MM.1S (cell line): ENCODE results near the gene PTGDS.

Source experiments
- DNase-seq: peaks from one replicate; pipeline ENCODE4 v3.0.0-alpha.2; 2015
- H2AFZ ChIP-seq: fragments of 300-600 bp; sonication (generic); 2 replicates; pipeline ENCODE4 v1.6.0; 2016; ENCODE audit warnings: antibody characterized with exemption, low read length
- H3F3A ChIP-seq: fragments of 300-600 bp; sonication (generic); 2 replicates; pipeline ENCODE4 v1.6.1; 2016; ENCODE audit warnings: mild to moderate bottlenecking, antibody characterized with exemption, low read length, moderate library complexity, mixed read lengths; ENCODE audit not compliant: insufficient read depth
- H3K27ac ChIP-seq: fragments of 300-600 bp; sonication (generic); 2 replicates; pipeline ENCODE4 v1.5.1; 2016; ENCODE audit warnings: mild to moderate bottlenecking, low read length
- H3K27me3 ChIP-seq: fragments of 300-600 bp; sonication (generic); replicated peaks from 2 replicates; pipeline ENCODE4 v1.6.0; 2016; ENCODE audit warnings: low read length; ENCODE audit not compliant: insufficient read depth
- H3K36me3 ChIP-seq: fragments of 300-600 bp; sonication (generic); replicated peaks from 2 replicates; pipeline ENCODE4 v1.6.1; 2016; ENCODE audit warnings: mild to moderate bottlenecking, low read length, mixed read lengths; ENCODE audit not compliant: insufficient read depth
- H3K4me1 ChIP-seq: fragments of 300-600 bp; sonication (generic); 2 replicates; pipeline ENCODE4 v1.6.1; 2016; ENCODE audit warnings: low read length, mixed read lengths
- H3K4me2 ChIP-seq: fragments of 300-600 bp; sonication (generic); 2 replicates; pipeline ENCODE4 v1.6.0; 2016; ENCODE audit warnings: low read depth, low read length
- H3K4me3 ChIP-seq: fragments of 300-600 bp; sonication (generic); 2 replicates; pipeline ENCODE4 v1.5.1; 2016; ENCODE audit warnings: low read length, mixed read lengths
- H3K79me2 ChIP-seq: fragments of 300-600 bp; sonication (generic); 2 replicates; pipeline ENCODE4 v1.6.1; 2016; ENCODE audit warnings: mixed run types, low read length, mixed read lengths
- H3K9ac ChIP-seq: fragments of 300-600 bp; sonication (generic); 2 replicates; pipeline ENCODE4 v1.6.1; 2016; ENCODE audit warnings: low read length, mixed read lengths
- H3K9me2 ChIP-seq: fragments of 300-600 bp; sonication (generic); replicated peaks from 2 replicates; pipeline ENCODE4 v1.6.1; 2016; ENCODE audit warnings: mild to moderate bottlenecking, low read length, mixed read lengths; ENCODE audit not compliant: insufficient read depth
- H3K9me3 ChIP-seq: fragments of 300-600 bp; sonication (generic); replicated peaks from 2 replicates; pipeline ENCODE4 v1.6.1; 2016; ENCODE audit warnings: mild to moderate bottlenecking, low read length, mixed read lengths; ENCODE audit not compliant: insufficient read depth
- H4K20me1 ChIP-seq: fragments of 300-600 bp; sonication (generic); 2 replicates; pipeline ENCODE4 v1.6.1; 2016; ENCODE audit warnings: mild to moderate bottlenecking, low read length, moderate library complexity, mixed read lengths; ENCODE audit not compliant: insufficient read depth
- CTCF ChIP-seq: fragments of 300-600 bp; sonication (generic); IDR thresholded peaks from 2 replicates; pipeline ENCODE4 v1.5.1; 2016; ENCODE audit warnings: antibody characterized with exemption, low read length, mixed read lengths
- EZH2 ChIP-seq: fragments of 300-600 bp; sonication (generic); optimal IDR thresholded peaks from 2 replicates; pipeline ENCODE3; 2017; ENCODE audit warnings: low read depth, mild to moderate bottlenecking, antibody characterized with exemption, low read length, mixed read lengths
- EZH2phosphoT487 ChIP-seq: fragments of 300-600 bp; sonication (generic); IDR thresholded peaks from 2 replicates; pipeline ENCODE4 v1.6.1; 2018; ENCODE audit warnings: antibody characterized with exemption, low read length

PTGDS gene

GRCh38 chr9:137030538-137031527 lies 53.5 kb downstream of the PTGDS start:
- Histone ChIP-seq H3K36me3 (no peaks in the 10 kb centered on the region), H3K4me2 (no peak overlapping the region), H4K20me1 (no peaks in the 10 kb centered on the region), H3K79me2 (no peaks in the 10 kb centered on the region), H3K4me1 (peaks cover 12% of the 10 kb centered on the region), H3F3A (peaks cover 5% of the 10 kb centered on the region), H3K27ac (no peak overlapping the region), H3K9ac (no peak overlapping the region), H2AFZ (no peak overlapping the region), H3K9me3 (no peaks in the 10 kb centered on the region), H3K9me2 (no peaks in the 10 kb centered on the region), H3K27me3 (peaks cover 70% of the 10 kb centered on the region), H3K4me3 (no peak overlapping the region)
- TF ChIP-seq EZH2 (no peak), CTCF (no peak), EZH2phosphoT487 (no peak)
- no peak for DNase-seq
